GM18907 (cell line): ENCODE measurements around the gene GPR143.
"Not testable (repeated sequence)": the region's sequence is repeated elsewhere in the genome, so short reads cannot be mapped to it uniquely, and the experiment has no call there.

ENCODE experiments used
- ATAC-seq: cut with Tn5 transposase; IDR thresholded peaks from one replicate; pipeline ENCODE4 v1.9.1; 2021; ENCODE audit warnings: mild to moderate bottlenecking, moderate library complexity; ENCODE audit not compliant: unreplicated experiment

GPR143 gene

DNA sequence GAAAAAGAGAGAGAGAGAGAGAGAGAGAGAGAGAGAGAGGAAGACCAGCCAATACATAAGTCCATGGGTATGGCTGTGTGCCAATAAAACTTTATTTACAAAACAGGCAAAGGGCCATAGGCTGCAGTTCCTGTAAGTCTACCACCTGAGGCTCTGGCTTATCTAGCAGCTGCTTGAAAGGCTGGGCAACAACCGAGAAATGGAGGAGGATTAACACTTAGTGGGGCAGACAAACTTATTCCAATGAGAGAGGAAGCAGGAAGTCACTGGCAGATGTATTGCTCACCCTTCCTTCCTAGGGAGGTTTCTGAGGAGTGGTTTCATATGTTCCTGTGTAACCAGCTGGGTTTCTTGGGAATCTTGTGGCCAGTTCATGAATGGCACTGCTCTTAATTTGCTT is 4.7 kb upstream of the GPR143 start:
- ATAC-seq = no peak

DNA sequence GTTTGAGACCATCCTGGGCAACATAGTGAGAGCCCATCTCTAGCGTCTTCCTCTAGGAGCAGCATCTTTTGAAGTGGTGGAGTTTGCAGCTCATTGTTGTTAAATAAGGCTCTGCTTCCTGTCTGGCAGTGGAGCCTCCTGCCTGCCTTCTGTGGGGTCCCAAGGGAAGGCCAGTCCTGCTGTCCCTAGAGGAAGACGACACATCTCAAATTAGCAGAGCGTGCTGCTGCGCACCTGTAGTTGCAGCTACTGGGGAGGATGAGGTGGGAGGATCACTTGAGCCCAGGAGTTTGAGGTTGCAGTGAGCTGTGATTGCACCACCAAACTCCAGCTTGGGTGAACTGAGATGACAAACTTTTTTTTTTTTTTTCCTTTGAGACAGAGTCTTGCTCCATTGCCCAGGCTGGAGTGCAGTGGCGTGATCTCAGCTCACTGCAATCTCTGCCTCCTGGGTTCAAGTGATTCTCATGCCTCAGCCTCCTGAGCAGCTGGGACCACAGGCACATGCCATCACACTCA is 2.7 kb upstream of the GPR143 start:
- ATAC-seq = not testable (repeated sequence)

DNA sequence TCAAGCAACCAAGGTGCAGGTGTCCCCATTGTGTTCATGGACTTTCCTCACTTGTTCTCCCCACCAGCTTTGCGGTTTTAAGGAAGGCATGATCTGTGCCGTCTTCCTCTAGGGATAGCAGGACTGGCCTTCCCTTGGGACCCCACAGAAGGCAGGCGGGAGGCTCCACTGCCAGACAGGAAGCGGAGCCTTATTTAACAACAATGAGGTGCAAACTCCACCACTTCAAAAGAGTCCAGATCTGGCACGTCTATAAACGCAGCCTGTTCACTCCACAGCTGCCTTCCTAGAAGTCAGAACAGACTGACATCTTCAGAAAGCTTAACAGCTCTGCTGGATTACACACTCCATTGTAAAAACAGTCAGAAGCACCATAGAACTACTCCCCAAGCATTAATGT is 1.7 kb upstream of the GPR143 start:
- ATAC-seq = no peak

DNA sequence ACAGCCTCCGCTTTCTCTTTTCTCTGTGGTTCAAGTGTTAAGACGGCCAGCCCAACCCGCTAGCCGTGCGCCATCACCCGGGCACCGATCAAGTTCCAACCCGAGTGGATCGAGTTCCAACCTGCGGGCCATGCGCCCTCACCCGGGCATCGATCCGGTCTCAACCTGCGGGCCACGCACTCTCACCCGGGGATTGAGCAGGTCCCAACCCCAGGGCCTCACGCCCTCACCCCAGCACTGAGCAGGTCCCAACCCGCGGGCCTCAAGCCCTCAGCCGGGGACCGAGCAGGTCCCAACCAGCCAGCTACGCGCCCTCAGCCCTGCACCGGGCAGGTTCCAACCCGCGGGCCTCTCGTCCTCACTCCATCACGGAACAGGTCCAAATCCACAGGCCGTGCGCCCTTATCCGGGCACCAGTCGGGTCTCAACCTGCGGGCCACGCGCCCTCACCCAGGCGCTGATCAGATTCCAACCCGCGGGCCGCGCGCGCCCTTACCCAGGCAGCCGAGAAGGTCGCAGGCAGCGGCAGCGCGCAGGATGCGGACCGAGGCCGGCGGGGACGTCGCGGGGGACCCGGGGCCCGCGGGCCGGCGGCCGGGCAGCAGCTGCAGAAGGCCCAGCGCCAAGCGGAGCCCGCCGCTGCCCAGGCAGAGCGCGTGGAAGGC is 443 bp downstream of the GPR143 start:
- no peak for ATAC-seq

DNA sequence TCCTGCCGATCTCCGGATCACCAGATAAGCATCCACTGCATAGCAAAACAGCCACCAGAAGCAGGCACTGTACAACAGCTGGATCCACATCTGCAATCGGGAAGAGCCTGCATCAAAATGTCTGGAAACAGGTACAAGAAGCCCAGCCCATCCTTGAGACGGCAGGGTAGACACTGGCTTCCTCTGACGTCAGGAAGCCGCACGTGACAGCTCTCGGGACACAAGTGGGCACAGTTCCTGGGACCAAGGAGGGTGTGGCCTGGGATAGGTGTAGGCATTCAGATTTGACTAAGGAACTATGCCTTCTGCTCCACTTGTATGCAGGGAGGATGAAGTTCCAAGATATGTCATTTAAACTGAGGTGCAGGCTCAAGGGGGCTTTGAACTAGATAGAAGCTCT is 6.3 kb downstream of the GPR143 start:
- ATAC-seq = no peak

DNA sequence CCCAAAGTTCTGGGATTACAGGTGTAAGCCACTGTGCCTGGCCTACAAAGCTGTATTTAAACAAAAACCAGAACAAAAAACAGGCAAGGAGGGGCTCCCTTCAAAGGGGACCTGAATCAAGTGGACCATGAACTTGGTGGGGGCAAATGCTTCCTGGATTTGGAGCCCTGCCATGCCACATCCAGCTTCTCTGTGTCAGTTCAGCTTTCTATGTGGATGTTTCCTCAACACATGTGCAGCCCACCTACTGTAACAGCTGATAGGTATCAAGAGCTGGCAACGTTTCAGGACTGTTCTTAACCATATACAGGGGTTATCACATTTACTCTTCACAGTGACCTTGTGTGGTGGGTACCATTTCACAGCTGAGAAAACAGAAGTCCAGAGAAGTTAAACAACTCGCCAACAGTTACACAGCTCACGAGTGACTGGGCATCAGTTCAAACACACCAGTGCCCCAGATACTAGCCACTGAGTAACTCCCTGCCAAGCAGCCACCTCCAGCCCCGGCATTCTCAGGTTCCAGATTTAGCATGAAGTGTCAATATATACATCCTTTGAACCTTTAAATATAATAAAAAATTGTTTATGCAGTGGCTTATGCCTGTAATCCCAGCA is 7.5 kb downstream of the GPR143 start:
- ATAC-seq = no peak

DNA sequence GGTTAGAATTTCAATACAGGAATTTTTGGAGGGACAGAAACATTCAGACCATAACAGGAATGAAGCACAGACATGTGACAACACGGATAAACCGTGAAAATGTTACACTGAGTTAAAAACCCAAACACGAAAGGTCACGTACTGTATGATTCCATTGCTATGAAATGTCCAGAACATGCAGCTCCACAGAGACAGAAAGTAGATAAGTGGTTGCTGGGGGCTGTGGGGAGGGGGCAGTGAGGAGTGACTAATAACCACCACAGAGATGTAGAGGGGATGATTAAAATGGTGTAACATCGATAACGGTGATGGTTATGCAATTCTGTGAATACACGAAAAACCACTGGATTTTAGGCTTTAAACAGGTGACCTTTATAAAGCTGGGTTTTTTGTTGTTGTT is 8.3 kb downstream of the GPR143 start:
- ATAC-seq = no peak

DNA sequence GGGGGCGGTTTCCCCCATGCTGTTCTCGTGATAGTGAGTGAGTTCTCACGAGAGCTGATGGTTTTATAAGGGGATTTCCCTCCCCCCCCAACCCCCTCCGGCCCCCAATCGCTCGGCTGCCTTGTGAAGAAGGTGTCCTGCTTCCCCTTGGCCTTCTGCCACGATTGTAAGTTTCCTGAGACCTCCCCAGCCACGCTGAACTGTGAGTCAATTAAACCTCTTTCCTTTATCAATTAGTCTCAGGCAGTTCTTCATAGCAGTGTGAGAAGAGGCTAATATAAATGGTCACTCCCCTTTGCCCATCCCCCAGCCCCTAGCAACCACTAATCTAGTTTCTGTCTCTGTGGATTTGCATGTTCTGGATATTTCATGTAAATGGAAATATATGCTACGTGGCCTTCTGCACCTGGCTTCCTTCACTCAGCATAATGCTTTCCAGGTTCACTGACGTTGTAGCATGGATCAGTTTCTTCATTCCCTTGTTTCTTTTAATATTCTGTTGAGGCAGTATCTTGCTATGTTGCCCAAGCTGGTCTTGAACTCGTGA is 16.4 kb downstream of the GPR143 start:
- no peak for ATAC-seq

DNA sequence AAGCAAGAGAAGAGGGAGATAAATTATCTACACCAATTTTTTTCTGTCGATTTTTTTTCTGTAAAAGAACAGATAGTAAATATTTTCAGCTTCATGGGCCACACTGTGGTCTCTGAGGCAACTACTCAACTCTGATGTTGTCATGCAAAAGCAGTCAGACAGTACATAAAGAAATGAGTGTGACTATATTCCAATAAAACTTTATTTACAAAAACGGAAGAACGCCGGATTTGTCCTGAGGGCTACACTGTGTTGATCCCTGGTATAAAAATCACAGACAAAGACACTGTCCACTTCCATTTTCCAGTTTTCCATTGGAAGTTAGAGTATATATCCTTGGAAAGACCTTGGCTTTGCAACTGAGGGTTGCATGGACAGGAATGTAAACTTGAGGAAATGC is 18.0 kb downstream of the GPR143 start:
- ATAC-seq = no peak

DNA sequence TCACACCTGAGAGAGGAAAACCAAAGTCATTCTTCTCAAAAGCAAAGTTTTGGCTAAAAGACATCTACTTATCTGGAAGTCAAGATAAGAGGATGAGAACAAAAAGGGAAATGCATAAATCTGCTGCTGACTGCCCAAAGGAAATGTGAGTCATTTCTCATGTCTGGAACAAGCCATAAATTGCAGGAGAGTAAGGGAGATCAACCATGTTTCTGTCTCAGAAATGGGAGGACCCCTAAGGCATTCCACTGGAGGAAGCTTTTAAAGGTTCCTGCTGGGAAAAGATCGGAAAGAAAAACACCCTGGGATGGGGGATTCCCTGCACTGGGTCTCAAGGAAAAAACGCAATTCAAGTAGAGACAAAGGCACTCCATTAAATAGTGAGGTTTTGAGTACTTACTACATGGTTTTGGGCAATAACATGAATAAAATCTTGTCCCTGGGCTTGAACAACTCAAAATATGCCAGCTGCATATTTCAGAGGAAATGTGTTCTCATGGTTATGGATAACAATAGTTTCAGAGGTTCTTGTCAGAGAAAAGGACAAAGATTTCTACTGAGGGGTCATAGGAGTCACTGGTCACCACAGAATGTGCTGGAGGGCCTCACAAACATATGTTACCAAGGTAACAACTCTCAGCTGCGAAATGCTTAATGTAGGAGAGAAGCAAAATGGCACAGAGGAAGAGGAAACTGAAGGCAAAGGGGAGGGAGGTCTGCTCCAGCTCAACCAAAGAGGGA is 19.3 kb downstream of the GPR143 start:
- ATAC-seq = no peak

DNA sequence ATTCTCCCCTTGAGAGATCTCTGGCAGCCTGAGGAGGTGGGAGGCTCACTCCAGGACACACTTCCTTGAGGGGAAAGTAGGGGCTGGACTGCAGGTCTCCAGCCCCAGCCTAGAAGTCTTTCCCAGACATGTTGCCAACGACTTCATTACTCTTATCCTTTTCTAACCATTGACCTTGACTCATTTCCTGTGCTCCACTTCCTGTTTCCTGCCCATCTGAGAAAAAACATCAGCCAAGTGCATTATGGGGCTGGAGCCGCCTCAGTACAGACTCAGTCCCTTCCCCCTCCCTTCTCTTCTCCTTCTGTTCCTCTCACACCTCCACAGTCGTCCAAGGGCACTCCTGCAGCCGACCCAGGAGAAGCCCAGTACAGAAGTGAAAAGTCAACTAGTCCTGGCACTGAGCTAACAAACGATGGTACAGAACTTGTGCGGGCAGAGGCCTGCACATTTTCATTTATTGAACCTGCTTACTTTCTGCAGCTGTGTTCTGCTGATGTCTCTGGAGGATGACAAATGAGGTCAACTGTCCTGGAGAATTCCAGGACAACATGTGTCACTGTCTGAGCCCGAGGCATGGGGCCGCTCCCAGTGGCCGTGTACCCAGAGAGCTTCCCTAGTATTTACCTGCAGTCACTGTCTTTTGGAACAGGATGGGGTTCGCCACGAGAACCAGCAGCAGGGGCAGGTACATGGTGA is 20.1 kb downstream of the GPR143 start:
- ATAC-seq = no peak

DNA sequence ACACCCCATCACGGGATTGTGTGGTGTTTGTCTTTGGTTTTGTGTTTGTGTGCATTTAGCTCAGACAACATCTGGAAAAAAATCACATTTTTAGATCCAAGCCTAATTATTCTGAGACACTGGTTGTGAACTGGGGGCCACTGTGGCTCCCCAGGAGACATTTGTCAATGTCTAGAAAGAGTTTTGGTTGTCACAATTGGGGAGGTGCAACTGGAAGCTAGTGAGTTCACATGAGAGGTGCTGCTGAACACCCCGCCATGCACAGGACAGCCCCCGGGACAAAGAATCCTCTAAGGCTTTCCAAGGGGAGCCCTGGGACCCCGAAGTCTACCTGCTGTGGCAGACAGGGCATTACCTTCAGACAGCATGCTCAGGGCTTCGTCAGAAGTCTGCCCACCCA is 26.5 kb downstream of the GPR143 start:
- no peak for ATAC-seq

DNA sequence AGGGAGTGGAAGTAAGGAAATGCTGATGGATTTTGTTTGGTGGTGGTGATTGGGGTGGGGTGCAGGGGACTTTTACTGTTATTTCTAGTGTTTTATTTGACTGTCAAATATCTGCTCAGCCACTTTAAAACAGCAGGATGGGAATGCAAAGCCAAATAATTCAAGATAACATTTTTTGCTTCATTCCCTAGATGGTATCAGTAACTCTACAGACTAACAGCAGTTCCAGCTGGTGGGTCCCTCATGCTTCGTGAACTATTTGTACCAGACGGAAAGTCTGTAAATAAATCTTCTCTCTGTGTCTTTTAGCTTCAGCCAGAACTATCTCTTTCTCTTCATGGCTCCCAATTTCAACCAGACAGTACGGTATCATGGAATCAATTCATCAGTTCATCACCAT is 27.5 kb downstream of the GPR143 start:
- no peak for ATAC-seq

DNA sequence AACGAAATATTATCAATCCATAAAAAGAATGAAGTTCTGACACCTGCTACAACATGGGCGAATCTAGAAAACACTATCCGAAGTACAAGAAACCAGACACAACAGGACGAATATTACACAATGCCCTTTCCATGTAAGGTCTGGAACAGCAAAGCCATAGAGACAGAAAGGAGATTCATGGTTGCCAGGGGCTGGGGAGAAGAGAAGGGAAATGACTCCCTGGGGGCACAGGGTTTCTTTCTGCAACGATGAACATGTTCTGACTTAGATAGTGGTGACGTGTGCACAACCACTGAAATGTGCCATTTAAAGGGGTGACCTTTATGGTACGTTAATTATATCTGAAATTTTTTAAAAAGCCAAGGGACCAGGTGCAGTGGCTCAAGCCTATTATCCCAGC is 28.3 kb downstream of the GPR143 start:
- ATAC-seq = no peak

DNA sequence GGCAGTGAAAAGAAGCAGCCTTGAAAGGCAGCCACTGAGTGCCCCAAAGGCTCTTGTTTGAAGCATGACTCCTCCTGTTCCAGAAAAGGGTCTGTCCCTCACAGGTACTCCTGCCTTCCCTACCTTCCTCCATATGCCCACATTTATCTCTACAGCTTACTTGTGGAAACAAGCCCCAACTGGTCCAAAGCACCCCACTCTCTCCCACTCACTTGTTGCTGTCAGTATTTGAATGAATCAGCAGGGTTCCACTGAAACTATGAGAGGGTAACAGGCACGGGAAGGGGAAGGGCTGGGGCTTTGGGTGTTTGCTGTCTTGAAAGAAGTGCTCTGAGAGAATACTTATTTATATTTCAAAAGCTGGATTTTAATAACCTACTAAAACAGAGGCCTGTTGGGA is 34.9 kb downstream of the GPR143 start:
- ATAC-seq = no peak

DNA sequence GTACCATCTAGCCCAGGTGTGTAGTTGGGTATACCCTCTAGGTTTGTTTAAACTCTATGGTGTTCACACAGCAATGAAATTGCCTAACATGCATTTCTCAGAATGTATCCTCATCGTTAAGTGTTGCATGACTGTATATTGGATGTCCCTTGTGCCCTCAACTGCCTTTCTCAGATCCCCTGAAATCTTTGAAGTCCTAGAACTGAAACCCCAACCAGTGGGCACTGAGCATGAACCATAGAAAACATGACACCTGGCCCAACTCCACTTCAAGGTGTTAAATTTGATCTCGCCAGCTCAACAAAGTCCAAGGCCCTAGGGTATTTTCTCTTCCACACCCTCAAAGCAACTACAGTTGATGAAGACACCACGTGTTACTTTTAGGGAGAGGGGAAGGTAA is 35.6 kb downstream of the GPR143 start:
- ATAC-seq = no peak

DNA sequence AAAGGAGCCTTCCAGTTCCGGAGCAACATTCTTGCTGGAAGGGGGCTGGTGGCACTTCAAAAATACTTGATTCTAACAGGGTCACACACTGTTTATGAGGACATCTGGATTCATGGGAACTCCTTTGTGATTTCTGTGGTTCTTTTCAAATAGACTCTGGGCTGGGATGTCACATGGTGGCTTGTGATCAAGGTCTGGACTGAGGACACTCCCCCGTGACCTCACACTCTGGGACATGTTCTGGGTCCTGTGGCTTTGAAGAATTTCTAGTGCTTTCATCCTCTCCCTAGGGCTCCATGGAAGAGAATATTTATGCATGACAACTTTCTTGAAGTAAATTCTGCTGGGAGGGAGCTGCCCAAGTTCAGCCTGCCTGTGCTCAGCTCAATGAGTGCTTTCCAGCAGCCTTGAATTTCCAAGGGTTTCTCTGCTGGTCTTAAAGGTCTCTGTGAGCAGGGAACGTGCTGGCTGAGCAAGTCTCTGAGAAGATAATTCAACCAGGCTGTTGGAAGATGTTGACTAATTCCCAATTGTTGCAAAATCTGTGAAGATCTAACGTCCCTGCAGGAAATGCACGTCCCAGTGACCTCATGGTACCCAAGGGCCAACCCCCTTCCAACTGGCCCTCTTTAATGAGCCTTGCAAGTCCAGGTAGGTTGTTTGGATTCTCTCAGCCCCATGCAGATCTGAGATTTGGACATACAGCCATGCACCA is 36.3 kb downstream of the GPR143 start:
- no peak for ATAC-seq

DNA sequence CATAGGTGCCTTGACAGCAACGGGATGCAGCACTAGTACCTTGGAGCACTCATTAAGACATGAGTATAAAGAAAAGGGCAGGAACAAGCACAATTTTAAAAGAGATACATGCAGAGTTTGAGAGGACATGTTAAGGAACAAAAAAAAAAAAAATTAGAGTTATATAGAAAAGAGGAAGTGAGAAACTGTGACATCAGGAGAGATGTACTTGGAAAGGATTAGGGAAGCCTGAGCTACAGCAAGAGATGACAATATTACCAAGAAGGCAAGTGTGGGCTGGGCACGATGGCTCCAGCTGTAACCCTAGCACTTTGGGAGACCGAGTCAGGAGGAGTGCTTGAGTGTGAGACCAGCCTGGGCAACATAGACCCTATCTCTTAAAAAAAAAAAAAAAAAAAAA is 37.4 kb downstream of the GPR143 start:
- no peak for ATAC-seq

DNA sequence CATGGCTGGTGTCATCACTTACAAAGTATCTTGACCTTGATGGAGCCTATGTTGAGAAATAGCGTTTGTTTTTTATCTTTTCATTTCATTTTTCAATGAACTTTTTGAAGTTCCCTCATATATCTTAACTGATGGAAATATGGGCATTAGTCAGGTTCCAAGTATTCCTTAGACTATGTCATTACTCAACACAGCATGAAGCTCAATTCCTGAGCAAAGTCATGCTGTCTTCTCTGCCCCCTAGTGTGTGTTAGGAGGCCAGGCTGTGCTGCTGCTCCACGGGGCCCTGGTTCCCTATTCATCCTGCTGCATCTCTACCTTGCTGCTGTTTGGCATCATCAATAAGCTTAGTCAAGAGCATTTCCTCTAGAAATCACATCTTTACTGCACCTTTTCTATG is 40.9 kb downstream of the GPR143 start:
- ATAC-seq = no peak

DNA sequence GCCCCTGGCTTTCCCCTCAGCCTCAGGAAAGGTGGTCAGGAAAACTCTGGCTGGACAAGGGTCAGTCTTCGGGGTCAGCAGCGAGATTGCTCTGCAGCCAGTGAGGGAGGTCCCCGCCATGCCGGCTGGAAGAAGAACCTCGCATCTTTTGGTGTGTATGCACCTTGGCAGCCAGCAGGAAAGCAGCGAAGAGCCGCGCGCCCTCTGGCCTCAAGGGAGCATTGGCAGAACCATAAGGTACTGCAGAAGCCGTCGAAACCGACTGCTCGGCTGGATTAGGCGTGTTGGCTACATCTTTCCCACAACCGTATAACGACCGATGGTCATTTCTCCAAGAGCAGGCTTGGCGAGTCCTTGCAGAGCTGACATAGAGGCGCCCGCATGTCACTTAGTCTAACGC is 48.3 kb downstream of the GPR143 start:
- no peak for ATAC-seq

DNA sequence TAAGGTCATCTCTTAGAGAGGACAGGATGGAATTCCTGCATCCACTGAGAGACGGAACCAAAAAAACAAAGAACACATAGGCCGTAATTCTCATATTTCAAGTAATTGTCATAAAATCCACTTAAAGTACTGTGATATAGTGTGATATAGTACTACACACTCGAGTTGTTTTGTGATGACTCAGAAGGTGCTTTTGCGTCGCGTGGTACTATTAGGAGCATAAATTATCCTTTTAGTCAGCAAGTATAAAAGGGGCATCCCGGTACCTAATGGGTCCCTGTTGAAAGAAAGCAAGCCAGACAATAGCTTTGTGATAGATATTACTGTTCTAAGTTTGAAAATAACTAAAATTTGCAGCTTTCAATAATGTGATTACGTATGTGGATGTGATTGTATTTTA is 55.3 kb downstream of the GPR143 start:
- ATAC-seq = no peak
